IMR-90 (cell line): ENCODE results near the gene SRSF3.

Experiments
- CHD1 ChIP-seq: IDR thresholded peaks from 2 replicates; pipeline ENCODE4 v1.6.1; 2012; ENCODE audit warnings: low read depth, low read length, improper control_type of control experiment
- CTCF ChIP-seq: conservative IDR thresholded peaks from 2 replicates; pipeline ENCODE4 v1.5.1; 2012; ENCODE audit warnings: mild to moderate bottlenecking, low read depth, low read length, improper control_type of control experiment
- ELK1 ChIP-seq: fragments of 150-350 bp; IDR thresholded peaks from 2 replicates; pipeline ENCODE4 v1.6.1; 2016; ENCODE audit warnings: low read depth, mild to moderate bottlenecking, low read length, moderate library complexity, borderline replicate concordance
- MAFK ChIP-seq: IDR thresholded peaks from 2 replicates; pipeline ENCODE4 v1.6.1; 2012; ENCODE audit warnings: low read depth, low read length, improper control_type of control experiment
- MXI1 ChIP-seq: IDR thresholded peaks from 2 replicates; pipeline ENCODE4 v1.6.1; 2012; ENCODE audit warnings: low read depth, mild to moderate bottlenecking, low read length, moderate library complexity, borderline replicate concordance
- NFE2L2 ChIP-seq: fragments of 150-350 bp; IDR thresholded peaks from 2 replicates; pipeline ENCODE4 v1.6.1; 2016; ENCODE audit warnings: low read depth, mild to moderate bottlenecking, low read length
- POLR2A ChIP-seq: IDR thresholded peaks from 2 replicates; pipeline ENCODE4 v1.6.1; 2012; ENCODE audit warnings: mild to moderate bottlenecking, low read depth, low read length
- RAD21 ChIP-seq: IDR thresholded peaks from 2 replicates; pipeline ENCODE4 v1.6.1; 2012; ENCODE audit warnings: low read length, improper control_type of control experiment
- SMC3 ChIP-seq: fragments of 150-350 bp; IDR thresholded peaks from 2 replicates; pipeline ENCODE4 v1.6.1; 2016; ENCODE audit warnings: low read depth, mild to moderate bottlenecking, antibody characterized with exemption, low read length, moderate library complexity
- USF2 ChIP-seq: fragments of 150-350 bp; IDR thresholded peaks from 2 replicates; pipeline ENCODE4 v1.6.1; 2017; ENCODE audit warnings: mild to moderate bottlenecking, antibody characterized with exemption, low read length, low read depth

- TF ChIP-seq CTCF (no peak), CHD1 (no peak), POLR2A (no peak), NFE2L2 (no peak), RAD21 (no peak), MXI1 (no peak), USF2 (no peak), ELK1 (no peak), SMC3 (no peak), MAFK (no peak)
Observed at GRCh38 chr6:36613200-36613995, 19.2 kb downstream of the SRSF3 start.
